ENCODE measurements around the gene ECHDC3.
"Not testable (repeated sequence)": the region's sequence is repeated elsewhere in the genome, so short reads cannot be mapped to it uniquely, and the experiment has no call there.

Gene ECHDC3

GRCh38 chr10:11716686-11717085 is 25.5 kb upstream of the ECHDC3 start:
- no peak for DNase-seq (ENCODE audit: low read depth)

GRCh38 chr10:11719496-11720259 is 22.5 kb upstream of the ECHDC3 start:
- DNase-seq (ENCODE audit: low read depth) = no peak

GRCh38 chr10:11720260-11720741 is 21.9 kb upstream of the ECHDC3 start:
- DNase-seq (ENCODE audit: low read depth) = no peak

GRCh38 chr10:11721806-11722205 is 20.4 kb upstream of the ECHDC3 start:
- no peak for DNase-seq (ENCODE audit: low read depth)

GRCh38 chr10:11723359-11723758 is 18.8 kb upstream of the ECHDC3 start:
- DNase-seq (ENCODE audit: low read depth) = no peak

- DNase-seq (ENCODE audit: low read depth) = no peak
These were observed 17.0 kb upstream of the ECHDC3 start for GRCh38 chr10:11724938-11725776.

- DNase-seq (ENCODE audit: low read depth) = no peak
These were observed 16.3 kb upstream of the ECHDC3 start for GRCh38 chr10:11725912-11726311.

GRCh38 chr10:11727563-11727962 is 14.6 kb upstream of the ECHDC3 start:
- no peak for DNase-seq (ENCODE audit: low read depth)

GRCh38 chr10:11728353-11728752 is 13.8 kb upstream of the ECHDC3 start:
- no peak for DNase-seq (ENCODE audit: low read depth)

- DNase-seq (ENCODE audit: low read depth) = no peak
These were observed 12.3 kb upstream of the ECHDC3 start for GRCh38 chr10:11729790-11730315.

GRCh38 chr10:11730779-11731178 is 11.4 kb upstream of the ECHDC3 start:
- no peak for DNase-seq (ENCODE audit: low read depth)

- not testable (repeated sequence) for DNase-seq (ENCODE audit: low read depth)
These were observed 5.4 kb upstream of the ECHDC3 start for GRCh38 chr10:11736767-11737166.

GRCh38 chr10:11737258-11738032 is 4.7 kb upstream of the ECHDC3 start:
- DNase-seq (ENCODE audit: low read depth) = not testable (repeated sequence)

- no peak for DNase-seq (ENCODE audit: low read depth)
These were observed 1.3 kb upstream of the ECHDC3 start for GRCh38 chr10:11740907-11741306.

GRCh38 chr10:11741608-11742007 is 574 bp upstream of the ECHDC3 start:
- DNase-seq (ENCODE audit: low read depth) = no peak

GRCh38 chr10:11742779-11743298 is 657 bp downstream of the ECHDC3 start:
- DNase-seq (ENCODE audit: low read depth) = no peak

GRCh38 chr10:11743461-11744338 is 1.5 kb downstream of the ECHDC3 start:
- no peak for DNase-seq (ENCODE audit: low read depth)

GRCh38 chr10:11745045-11745444 is 2.9 kb downstream of the ECHDC3 start:
- DNase-seq (ENCODE audit: low read depth) = no peak

GRCh38 chr10:11746883-11747539 is 4.8 kb downstream of the ECHDC3 start:
- DNase-seq (ENCODE audit: low read depth) = no peak

GRCh38 chr10:11748866-11749265 is 6.7 kb downstream of the ECHDC3 start:
- no peak for DNase-seq (ENCODE audit: low read depth)

Measured in activated T-helper 1 cell treated with Interleukin-2 at 50 U/mL for 16 hours (primary cell).